ENCODE measurements around the gene ST7L.

DNA sequence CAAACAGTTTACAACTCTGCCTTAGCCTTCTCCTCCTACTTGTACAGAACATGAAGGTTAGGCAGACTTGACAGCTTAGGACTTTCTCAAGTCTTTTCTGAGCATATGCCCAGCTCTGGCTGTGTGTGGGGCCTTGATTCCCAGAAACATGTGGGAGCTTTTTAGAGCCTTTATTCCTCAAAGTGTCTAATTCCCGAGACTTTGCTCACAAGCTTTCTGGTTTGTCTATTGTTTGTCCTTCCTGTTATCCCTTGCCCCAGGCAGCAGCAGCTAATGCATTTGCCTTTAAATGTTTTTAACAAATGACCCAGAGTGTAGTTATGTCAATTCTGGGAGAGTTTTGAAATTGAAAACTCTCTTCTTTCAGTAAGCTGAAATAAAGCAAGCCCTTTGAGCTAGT is 29.2 kb downstream of the ST7L start:
- TF ChIP-seq, protein P1, sequence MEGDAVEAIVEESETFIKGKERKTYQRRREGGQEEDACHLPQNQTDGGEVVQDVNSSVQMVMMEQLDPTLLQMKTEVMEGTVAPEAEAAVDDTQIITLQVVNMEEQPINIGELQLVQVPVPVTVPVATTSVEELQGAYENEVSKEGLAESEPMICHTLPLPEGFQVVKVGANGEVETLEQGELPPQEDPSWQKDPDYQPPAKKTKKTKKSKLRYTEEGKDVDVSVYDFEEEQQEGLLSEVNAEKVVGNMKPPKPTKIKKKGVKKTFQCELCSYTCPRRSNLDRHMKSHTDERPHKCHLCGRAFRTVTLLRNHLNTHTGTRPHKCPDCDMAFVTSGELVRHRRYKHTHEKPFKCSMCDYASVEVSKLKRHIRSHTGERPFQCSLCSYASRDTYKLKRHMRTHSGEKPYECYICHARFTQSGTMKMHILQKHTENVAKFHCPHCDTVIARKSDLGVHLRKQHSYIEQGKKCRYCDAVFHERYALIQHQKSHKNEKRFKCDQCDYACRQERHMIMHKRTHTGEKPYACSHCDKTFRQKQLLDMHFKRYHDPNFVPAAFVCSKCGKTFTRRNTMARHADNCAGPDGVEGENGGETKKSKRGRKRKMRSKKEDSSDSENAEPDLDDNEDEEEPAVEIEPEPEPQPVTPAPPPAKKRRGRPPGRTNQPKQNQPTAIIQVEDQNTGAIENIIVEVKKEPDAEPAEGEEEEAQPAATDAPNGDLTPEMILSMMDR (IDR thresholded peaks at IDR 0.05), result no peak
- TF ChIP-seq POLR2A (IDR thresholded peaks at IDR 0.05), result no peak

Data from uterus (tissue), 2 donors.